ENCODE data around the gene ATXN7.

ATXN7 gene

GRCh38 chr3:63995086-63995485 lies 131.4 kb downstream of the ATXN7 start:
- TF ChIP-seq FOXP2 (optimal IDR thresholded peaks at IDR 0.05; ENCODE audit: borderline replicate concordance, extremely low read depth, extremely low read length, insufficient read depth): no peak
- TF ChIP-seq POLR2AphosphoS5 (IDR thresholded peaks at IDR 0.05; ENCODE audit: low read depth, low read length): no peak
- no peak for TF ChIP-seq REST (IDR thresholded peaks at IDR 0.05; ENCODE audit: insufficient read depth in 1 of 2, low read depth in 2 of 2, low read length in 2 of 2)
- TF ChIP-seq SIN3A (IDR thresholded peaks at IDR 0.05; ENCODE audit: borderline replicate concordance, insufficient read depth, low read length): no peak
- TF ChIP-seq TAF1 (IDR thresholded peaks at IDR 0.05; ENCODE audit: borderline replicate concordance, insufficient read depth, low read length): no peak

GRCh38 chr3:63998852-63999754 lies 135.4 kb downstream of the ATXN7 start:
- TF ChIP-seq POLR2AphosphoS5 (IDR thresholded peaks at IDR 0.05; ENCODE audit: low read depth, low read length) (no peak), REST (IDR thresholded peaks at IDR 0.05; ENCODE audit: insufficient read depth in 1 of 2, low read depth in 2 of 2, low read length in 2 of 2) (no peak), TAF1 (IDR thresholded peaks at IDR 0.05; ENCODE audit: borderline replicate concordance, insufficient read depth, low read length) (no peak)

GRCh38 chr3:64000453-64001055 lies 136.9 kb downstream of the ATXN7 start:
- TF ChIP-seq SIN3A (IDR thresholded peaks at IDR 0.05; ENCODE audit: borderline replicate concordance, insufficient read depth, low read length) (no peak), FOXP2 (optimal IDR thresholded peaks at IDR 0.05; ENCODE audit: borderline replicate concordance, extremely low read depth, extremely low read length, insufficient read depth) (no peak), POLR2AphosphoS5 (IDR thresholded peaks at IDR 0.05; ENCODE audit: low read depth, low read length) (no peak), REST (IDR thresholded peaks at IDR 0.05; ENCODE audit: insufficient read depth in 1 of 2, low read depth in 2 of 2, low read length in 2 of 2) (no peak), TAF1 (IDR thresholded peaks at IDR 0.05; ENCODE audit: borderline replicate concordance, insufficient read depth, low read length) (no peak)

- TF ChIP-seq POLR2AphosphoS5 (IDR thresholded peaks at IDR 0.05; ENCODE audit: low read depth, low read length) (no peak), FOXP2 (optimal IDR thresholded peaks at IDR 0.05; ENCODE audit: borderline replicate concordance, extremely low read depth, extremely low read length, insufficient read depth) (no peak), SIN3A (IDR thresholded peaks at IDR 0.05; ENCODE audit: borderline replicate concordance, insufficient read depth, low read length) (no peak), TAF1 (IDR thresholded peaks at IDR 0.05; ENCODE audit: borderline replicate concordance, insufficient read depth, low read length) (no peak), REST (IDR thresholded peaks at IDR 0.05; ENCODE audit: insufficient read depth in 1 of 2, low read depth in 2 of 2, low read length in 2 of 2) (no peak)
These were observed 138.6 kb downstream of the ATXN7 start for GRCh38 chr3:64002233-64002632.

Data from PFSK-1 (cell line).